GM23338 (cell line): ENCODE data around the gene EIF2B1. TPM values are rescaled to one million over a fixed set of nuclear protein-coding genes. Genes with fewer than 3 reads are reported as not detected.

ENCODE experiments used
- ATAC-seq: fragments of 200-7000 bp; cut with Tn5 transposase; 3 replicates; pipeline ENCODE4 v1.9.1; 2020
- DNase-seq: peaks from one replicate; pipeline ENCODE4 v3.0.0-alpha.2; 2015; ENCODE audit warnings: low spot score
- H2AFZ ChIP-seq: fragments of 200-600 bp; sonication (generic); 2 replicates; pipeline ENCODE4 v1.8.0; 2016; ENCODE audit warnings: antibody characterized with exemption, mild to moderate bottlenecking, moderate library complexity
- H3F3A ChIP-seq: fragments of 200-600 bp; sonication (generic); replicated peaks from 2 replicates; pipeline ENCODE4 v1.8.0; 2017; ENCODE audit warnings: antibody characterized with exemption, mixed run types, low read depth
- H3K27ac ChIP-seq: fragments of 200-600 bp; sonication (generic); 2 replicates; pipeline ENCODE4 v1.6.1; 2016; ENCODE audit warnings: low read depth
- H3K27me3 ChIP-seq: fragments of 200-600 bp; sonication (generic); 2 replicates; pipeline ENCODE4 v1.8.0; 2016; ENCODE audit warnings: mild to moderate bottlenecking, mixed run types, moderate library complexity; ENCODE audit not compliant: insufficient read depth
- H3K36me3 ChIP-seq: fragments of 200-600 bp; sonication (generic); 2 replicates; pipeline ENCODE4 v1.8.0; 2016; ENCODE audit warnings: mild to moderate bottlenecking; ENCODE audit not compliant: insufficient read depth
- H3K4me1 ChIP-seq: fragments of 200-600 bp; sonication (generic); 2 replicates; pipeline ENCODE4 v1.8.0; 2016; ENCODE audit warnings: mild to moderate bottlenecking, moderate library complexity; ENCODE audit not compliant: insufficient read depth
- H3K4me2 ChIP-seq: fragments of 200-600 bp; sonication (generic); 2 replicates; pipeline ENCODE4 v1.7.1; 2017; ENCODE audit warnings: mixed run types
- H3K4me3 ChIP-seq: fragments of 200-600 bp; sonication (generic); 2 replicates; pipeline ENCODE4 v1.6.1; 2016; ENCODE audit warnings: mixed run types
- H3K79me2 ChIP-seq: fragments of 200-600 bp; sonication (generic); replicated peaks from 2 replicates; pipeline ENCODE4 v1.8.0; 2017; ENCODE audit warnings: mild to moderate bottlenecking; ENCODE audit not compliant: insufficient read depth
- H3K9me2 ChIP-seq: fragments of 200-600 bp; sonication (generic); 2 replicates; pipeline ENCODE4 v1.8.0; 2017; ENCODE audit not compliant: insufficient read depth
- H4K20me1 ChIP-seq: fragments of 200-600 bp; sonication (generic); replicated peaks from 2 replicates; pipeline ENCODE4 v1.8.0; 2017; ENCODE audit warnings: mild to moderate bottlenecking; ENCODE audit not compliant: insufficient read depth
- H3K27ac Mint-ChIP-seq: 2 replicates; pipeline ENCODE4 v1.8.0; 2020; ENCODE audit warnings: inconsistent platforms, mild to moderate bottlenecking, moderate library complexity, mixed read lengths
- H3K27me3 Mint-ChIP-seq: 3 replicates; pipeline ENCODE4 v1.8.0; 2022; ENCODE audit warnings: low read depth, mild to moderate bottlenecking, moderate library complexity, mixed read lengths, inconsistent platforms; ENCODE audit not compliant: insufficient read depth, poor library complexity
- H3K36me3 Mint-ChIP-seq: 3 replicates; pipeline ENCODE4 v1.8.0; 2021; ENCODE audit warnings: low read depth, mild to moderate bottlenecking, inconsistent platforms, moderate library complexity, mixed read lengths
- H3K4me1 Mint-ChIP-seq: 3 replicates; pipeline ENCODE4 v1.8.0; 2020; ENCODE audit warnings: mild to moderate bottlenecking, inconsistent platforms, mixed read lengths
- H3K4me3 Mint-ChIP-seq: 3 replicates; pipeline ENCODE4 v1.8.0; 2021; ENCODE audit warnings: moderate library complexity, mild to moderate bottlenecking, inconsistent platforms, mixed read lengths
- H3K9me3 Mint-ChIP-seq: 3 replicates; pipeline ENCODE4 v1.8.0; 2020; ENCODE audit warnings: moderate library complexity, mild to moderate bottlenecking, inconsistent platforms, mixed read lengths
- CREB1 ChIP-seq: fragments of 250-450 bp; sonication (Bioruptor Pico); IDR thresholded peaks from 2 replicates; pipeline ENCODE4 v1.5.0; 2020; ENCODE audit warnings: low read depth, mild to moderate bottlenecking, moderate library complexity
- EZH2 ChIP-seq: fragments of 200-600 bp; sonication (generic); IDR thresholded peaks from one replicate; pipeline ENCODE4 v1.8.0; 2017; ENCODE audit warnings: antibody characterized with exemption, mild to moderate bottlenecking, low read depth; ENCODE audit not compliant: unreplicated experiment
- EZH2phosphoT487 ChIP-seq: fragments of 200-600 bp; sonication (generic); IDR thresholded peaks from one replicate; pipeline ENCODE4 v1.8.1; 2018; ENCODE audit warnings: antibody characterized with exemption; ENCODE audit not compliant: unreplicated experiment
- JUNB ChIP-seq: IDR thresholded peaks from one replicate; pipeline ENCODE4 v1.6.1; 2016; ENCODE audit warnings: antibody characterized with exemption; ENCODE audit not compliant: unreplicated experiment
- NANOG ChIP-seq: IDR thresholded peaks from 2 replicates; pipeline ENCODE4 v1.6.1; 2016; ENCODE audit warnings: antibody characterized with exemption, borderline replicate concordance
- POLR2AphosphoS5 ChIP-seq: IDR thresholded peaks from 2 replicates; pipeline ENCODE4 v1.6.1; 2016; ENCODE audit warnings: antibody characterized with exemption, low read depth
- STAT1 ChIP-seq: IDR thresholded peaks from one replicate; pipeline ENCODE4 v1.6.1; 2016; ENCODE audit warnings: antibody characterized with exemption; ENCODE audit not compliant: unreplicated experiment
- ZNF114 ChIP-seq: fragments of 250-450 bp; sonication (Bioruptor Pico); IDR thresholded peaks from 2 replicates; pipeline ENCODE4 v1.5.0; 2020; ENCODE audit warnings: mild to moderate bottlenecking, moderate library complexity
- ZNF331 ChIP-seq: fragments of 250-450 bp; sonication (Bioruptor Pico); IDR thresholded peaks from 2 replicates; pipeline ENCODE4 v1.5.0; 2020; ENCODE audit warnings: low read depth, mild to moderate bottlenecking, moderate library complexity
- polyA plus RNA-seq: library from polyadenylated mRNA; unstranded; fragments of >200 nt; fragmentation: Nextera tagmentation; extraction: Ambion mirVana; gene quantifications from 2 replicates; pipeline ENCODE4 v1.2.1, GENCODE V29; 2016
- total RNA-seq: library from RNA; depleted of rRNA; stranded (reverse); fragments of >200 nt; shearing (Covaris generic); gene quantifications from 2 replicates; pipeline ENCODE4 v1.2.3, GENCODE V29; 2014
- TF ChIP-seq, protein P1 (sequence below), 2 experiments: fragments of 200-600 bp in 1 of 2; sonication (generic) in 1 of 2; conservative IDR thresholded peaks; 2 replicates each; pipeline versions ENCODE4 v1.5.1 to v1.6.1; 2016 to 2017; ENCODE audit warnings: antibody characterized with exemption in 2 of 2, low read depth in 2 of 2, mild to moderate bottlenecking in 2 of 2, moderate library complexity in 1 of 2
- TF ChIP-seq, protein P2 (sequence below): fragments of 250-450 bp; sonication (Bioruptor Pico); IDR thresholded peaks from 2 replicates; pipeline ENCODE4 v1.5.0; 2020; ENCODE audit warnings: mild to moderate bottlenecking, moderate library complexity
- TF ChIP-seq, protein P3 (sequence below): IDR thresholded peaks from 2 replicates; pipeline ENCODE4 v1.6.1; 2016; ENCODE audit warnings: antibody characterized with exemption
- TF ChIP-seq, protein P4 (sequence below): IDR thresholded peaks from one replicate; pipeline ENCODE4 v1.6.1; 2018; ENCODE audit warnings: antibody characterized with exemption; ENCODE audit not compliant: unreplicated experiment

EIF2B1 gene
- total and polyA plus RNA-seq, 2 experiments from 2014 or later, result 33.5 to 117 TPM

DNA sequence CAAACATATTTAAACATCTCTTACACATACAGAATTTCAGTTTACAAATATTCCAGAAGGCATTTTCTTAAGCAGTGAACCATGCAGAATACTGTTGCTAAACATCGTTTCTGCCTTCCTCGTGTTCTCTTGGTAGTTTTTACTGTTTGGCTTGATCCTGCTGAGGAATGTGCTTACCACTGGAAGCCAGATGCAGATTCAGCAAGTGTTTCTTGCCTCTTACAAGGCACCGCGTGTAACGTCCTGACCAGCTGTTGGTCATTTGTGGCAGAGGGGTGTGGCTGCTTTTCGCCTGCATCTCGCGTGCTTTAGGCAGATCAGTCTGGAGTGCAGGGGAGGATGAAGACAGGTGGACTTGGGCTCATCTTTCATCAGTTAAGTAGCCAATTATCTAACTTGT, 12.4 kb downstream of the EIF2B1 start (continued):
- TF ChIP-seq, protein P1, sequence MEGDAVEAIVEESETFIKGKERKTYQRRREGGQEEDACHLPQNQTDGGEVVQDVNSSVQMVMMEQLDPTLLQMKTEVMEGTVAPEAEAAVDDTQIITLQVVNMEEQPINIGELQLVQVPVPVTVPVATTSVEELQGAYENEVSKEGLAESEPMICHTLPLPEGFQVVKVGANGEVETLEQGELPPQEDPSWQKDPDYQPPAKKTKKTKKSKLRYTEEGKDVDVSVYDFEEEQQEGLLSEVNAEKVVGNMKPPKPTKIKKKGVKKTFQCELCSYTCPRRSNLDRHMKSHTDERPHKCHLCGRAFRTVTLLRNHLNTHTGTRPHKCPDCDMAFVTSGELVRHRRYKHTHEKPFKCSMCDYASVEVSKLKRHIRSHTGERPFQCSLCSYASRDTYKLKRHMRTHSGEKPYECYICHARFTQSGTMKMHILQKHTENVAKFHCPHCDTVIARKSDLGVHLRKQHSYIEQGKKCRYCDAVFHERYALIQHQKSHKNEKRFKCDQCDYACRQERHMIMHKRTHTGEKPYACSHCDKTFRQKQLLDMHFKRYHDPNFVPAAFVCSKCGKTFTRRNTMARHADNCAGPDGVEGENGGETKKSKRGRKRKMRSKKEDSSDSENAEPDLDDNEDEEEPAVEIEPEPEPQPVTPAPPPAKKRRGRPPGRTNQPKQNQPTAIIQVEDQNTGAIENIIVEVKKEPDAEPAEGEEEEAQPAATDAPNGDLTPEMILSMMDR (conservative IDR thresholded peaks at IDR 0.05; ENCODE audit: low read depth in 2 of 2), result no peak
- no peak for TF ChIP-seq EZH2
- TF ChIP-seq ZNF331 (CRISPR knock-in tag), result no peak
- TF ChIP-seq STAT1, result no peak
- TF ChIP-seq EZH2phosphoT487, result no peak
- no peak for TF ChIP-seq ZNF114 (CRISPR knock-in tag)
- no peak for TF ChIP-seq NANOG

DNA sequence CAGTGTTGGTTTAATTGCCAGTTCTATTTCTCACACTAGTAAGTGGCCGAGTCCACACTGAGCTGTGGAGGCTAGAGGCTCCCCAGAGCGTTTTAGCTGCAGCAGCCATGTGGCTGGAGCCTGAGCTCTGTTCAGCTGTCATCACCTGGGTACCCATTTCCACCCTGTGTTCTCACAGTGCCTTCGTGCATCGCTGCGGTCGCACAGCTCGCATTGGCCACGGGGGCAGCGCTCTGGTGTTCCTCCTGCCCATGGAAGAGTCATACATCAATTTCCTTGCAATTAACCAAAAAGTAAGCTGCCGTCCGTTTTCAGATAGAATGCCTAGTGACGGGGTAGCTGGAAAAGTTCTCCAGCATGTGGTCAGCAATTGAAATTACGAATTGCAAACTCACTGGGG, 15.9 kb downstream of the EIF2B1 start:
- Histone ChIP-seq H3K9me2 (no peaks in the 10 kb centered on the region), H3K4me2 (no peak overlapping the region), H3F3A (peaks cover 46% of the 10 kb centered on the region), H3K27ac (no peak overlapping the region), H3K79me2 (peaks cover under 1% of the 10 kb centered on the region; the same call in 1 of the 2 replicates), H3K4me1 (no peaks in the 10 kb centered on the region), H3K4me3 (no peak overlapping the region), H3K36me3 (peaks cover 65% of the 10 kb centered on the region), H4K20me1 (peaks cover 22% of the 10 kb centered on the region), H2AFZ (no peak overlapping the region), H3K27me3 (no peaks in the 10 kb centered on the region)
- Mint-ChIP-seq H3K9me3 (no peaks in the 10 kb centered on the region; the same call in 2 of the 3 replicates), H3K27ac (no peak overlapping the region), H3K27me3 (no peaks in the 10 kb centered on the region), H3K4me3 (no peak overlapping the region), H3K36me3 (peaks cover 92% of the 10 kb centered on the region), H3K4me1 (no peaks in the 10 kb centered on the region)
- TF ChIP-seq EZH2phosphoT487 (no peak), ZNF114 (CRISPR knock-in tag) (no peak), STAT1 (no peak), JUNB (no peak), NANOG (no peak), EZH2 (no peak), POLR2AphosphoS5 (no peak), CREB1 (CRISPR knock-in tag) (no peak)
- TF ChIP-seq, protein P2, sequence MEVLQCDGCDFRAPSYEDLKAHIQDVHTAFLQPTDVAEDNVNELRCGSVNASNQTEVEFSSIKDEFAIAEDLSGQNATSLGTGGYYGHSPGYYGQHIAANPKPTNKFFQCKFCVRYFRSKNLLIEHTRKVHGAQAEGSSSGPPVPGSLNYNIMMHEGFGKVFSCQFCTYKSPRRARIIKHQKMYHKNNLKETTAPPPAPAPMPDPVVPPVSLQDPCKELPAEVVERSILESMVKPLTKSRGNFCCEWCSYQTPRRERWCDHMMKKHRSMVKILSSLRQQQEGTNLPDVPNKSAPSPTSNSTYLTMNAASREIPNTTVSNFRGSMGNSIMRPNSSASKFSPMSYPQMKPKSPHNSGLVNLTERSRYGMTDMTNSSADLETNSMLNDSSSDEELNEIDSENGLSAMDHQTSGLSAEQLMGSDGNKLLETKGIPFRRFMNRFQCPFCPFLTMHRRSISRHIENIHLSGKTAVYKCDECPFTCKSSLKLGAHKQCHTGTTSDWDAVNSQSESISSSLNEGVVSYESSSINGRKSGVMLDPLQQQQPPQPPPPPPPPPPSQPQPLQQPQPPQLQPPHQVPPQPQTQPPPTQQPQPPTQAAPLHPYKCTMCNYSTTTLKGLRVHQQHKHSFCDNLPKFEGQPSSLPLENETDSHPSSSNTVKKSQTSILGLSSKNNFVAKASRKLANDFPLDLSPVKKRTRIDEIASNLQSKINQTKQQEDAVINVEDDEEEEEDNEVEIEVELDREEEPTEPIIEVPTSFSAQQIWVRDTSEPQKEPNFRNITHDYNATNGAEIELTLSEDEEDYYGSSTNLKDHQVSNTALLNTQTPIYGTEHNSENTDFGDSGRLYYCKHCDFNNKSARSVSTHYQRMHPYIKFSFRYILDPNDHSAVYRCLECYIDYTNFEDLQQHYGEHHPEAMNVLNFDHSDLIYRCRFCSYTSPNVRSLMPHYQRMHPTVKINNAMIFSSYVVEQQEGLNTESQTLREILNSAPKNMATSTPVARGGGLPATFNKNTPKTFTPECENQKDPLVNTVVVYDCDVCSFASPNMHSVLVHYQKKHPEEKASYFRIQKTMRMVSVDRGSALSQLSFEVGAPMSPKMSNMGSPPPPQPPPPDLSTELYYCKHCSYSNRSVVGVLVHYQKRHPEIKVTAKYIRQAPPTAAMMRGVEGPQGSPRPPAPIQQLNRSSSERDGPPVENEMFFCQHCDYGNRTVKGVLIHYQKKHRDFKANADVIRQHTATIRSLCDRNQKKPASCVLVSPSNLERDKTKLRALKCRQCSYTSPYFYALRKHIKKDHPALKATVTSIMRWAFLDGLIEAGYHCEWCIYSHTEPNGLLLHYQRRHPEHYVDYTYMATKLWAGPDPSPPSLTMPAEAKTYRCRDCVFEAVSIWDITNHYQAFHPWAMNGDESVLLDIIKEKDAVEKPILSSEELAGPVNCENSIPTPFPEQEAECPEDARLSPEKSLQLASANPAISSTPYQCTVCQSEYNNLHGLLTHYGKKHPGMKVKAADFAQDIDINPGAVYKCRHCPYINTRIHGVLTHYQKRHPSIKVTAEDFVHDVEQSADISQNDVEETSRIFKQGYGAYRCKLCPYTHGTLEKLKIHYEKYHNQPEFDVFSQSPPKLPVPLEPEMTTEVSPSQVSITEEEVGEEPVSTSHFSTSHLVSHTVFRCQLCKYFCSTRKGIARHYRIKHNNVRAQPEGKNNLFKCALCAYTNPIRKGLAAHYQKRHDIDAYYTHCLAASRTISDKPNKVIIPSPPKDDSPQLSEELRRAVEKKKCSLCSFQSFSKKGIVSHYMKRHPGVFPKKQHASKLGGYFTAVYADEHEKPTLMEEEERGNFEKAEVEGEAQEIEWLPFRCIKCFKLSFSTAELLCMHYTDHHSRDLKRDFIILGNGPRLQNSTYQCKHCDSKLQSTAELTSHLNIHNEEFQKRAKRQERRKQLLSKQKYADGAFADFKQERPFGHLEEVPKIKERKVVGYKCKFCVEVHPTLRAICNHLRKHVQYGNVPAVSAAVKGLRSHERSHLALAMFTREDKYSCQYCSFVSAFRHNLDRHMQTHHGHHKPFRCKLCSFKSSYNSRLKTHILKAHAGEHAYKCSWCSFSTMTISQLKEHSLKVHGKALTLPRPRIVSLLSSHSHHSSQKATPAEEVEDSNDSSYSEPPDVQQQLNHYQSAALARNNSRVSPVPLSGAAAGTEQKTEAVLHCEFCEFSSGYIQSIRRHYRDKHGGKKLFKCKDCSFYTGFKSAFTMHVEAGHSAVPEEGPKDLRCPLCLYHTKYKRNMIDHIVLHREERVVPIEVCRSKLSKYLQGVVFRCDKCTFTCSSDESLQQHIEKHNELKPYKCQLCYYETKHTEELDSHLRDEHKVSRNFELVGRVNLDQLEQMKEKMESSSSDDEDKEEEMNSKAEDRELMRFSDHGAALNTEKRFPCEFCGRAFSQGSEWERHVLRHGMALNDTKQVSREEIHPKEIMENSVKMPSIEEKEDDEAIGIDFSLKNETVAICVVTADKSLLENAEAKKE (CRISPR knock-in tag), result no peak
- TF ChIP-seq, protein P3, sequence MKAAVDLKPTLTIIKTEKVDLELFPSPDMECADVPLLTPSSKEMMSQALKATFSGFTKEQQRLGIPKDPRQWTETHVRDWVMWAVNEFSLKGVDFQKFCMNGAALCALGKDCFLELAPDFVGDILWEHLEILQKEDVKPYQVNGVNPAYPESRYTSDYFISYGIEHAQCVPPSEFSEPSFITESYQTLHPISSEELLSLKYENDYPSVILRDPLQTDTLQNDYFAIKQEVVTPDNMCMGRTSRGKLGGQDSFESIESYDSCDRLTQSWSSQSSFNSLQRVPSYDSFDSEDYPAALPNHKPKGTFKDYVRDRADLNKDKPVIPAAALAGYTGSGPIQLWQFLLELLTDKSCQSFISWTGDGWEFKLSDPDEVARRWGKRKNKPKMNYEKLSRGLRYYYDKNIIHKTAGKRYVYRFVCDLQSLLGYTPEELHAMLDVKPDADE, result no peak
- TF ChIP-seq, protein P4, sequence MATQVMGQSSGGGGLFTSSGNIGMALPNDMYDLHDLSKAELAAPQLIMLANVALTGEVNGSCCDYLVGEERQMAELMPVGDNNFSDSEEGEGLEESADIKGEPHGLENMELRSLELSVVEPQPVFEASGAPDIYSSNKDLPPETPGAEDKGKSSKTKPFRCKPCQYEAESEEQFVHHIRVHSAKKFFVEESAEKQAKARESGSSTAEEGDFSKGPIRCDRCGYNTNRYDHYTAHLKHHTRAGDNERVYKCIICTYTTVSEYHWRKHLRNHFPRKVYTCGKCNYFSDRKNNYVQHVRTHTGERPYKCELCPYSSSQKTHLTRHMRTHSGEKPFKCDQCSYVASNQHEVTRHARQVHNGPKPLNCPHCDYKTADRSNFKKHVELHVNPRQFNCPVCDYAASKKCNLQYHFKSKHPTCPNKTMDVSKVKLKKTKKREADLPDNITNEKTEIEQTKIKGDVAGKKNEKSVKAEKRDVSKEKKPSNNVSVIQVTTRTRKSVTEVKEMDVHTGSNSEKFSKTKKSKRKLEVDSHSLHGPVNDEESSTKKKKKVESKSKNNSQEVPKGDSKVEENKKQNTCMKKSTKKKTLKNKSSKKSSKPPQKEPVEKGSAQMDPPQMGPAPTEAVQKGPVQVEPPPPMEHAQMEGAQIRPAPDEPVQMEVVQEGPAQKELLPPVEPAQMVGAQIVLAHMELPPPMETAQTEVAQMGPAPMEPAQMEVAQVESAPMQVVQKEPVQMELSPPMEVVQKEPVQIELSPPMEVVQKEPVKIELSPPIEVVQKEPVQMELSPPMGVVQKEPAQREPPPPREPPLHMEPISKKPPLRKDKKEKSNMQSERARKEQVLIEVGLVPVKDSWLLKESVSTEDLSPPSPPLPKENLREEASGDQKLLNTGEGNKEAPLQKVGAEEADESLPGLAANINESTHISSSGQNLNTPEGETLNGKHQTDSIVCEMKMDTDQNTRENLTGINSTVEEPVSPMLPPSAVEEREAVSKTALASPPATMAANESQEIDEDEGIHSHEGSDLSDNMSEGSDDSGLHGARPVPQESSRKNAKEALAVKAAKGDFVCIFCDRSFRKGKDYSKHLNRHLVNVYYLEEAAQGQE, result no peak
- DNase-seq (no peak), ATAC-seq (no peak; the same call in 2 of the 3 replicates)
